ENCODE measurements around the gene SUSD1. TPM values are rescaled to one million over a fixed set of nuclear protein-coding genes. Genes with fewer than 3 reads are reported as not detected.

The SUSD1 gene
- total RNA-seq, 1 experiment from 2014 or later: 8.1 TPM

GRCh38 chr9:112002131-112002846 is 172.8 kb downstream of the SUSD1 start:
- Histone ChIP-seq H4K91ac (ENCODE audit: insufficient read length, low read depth, low read length) (no peak overlapping the region), H3K79me1 (ENCODE audit: insufficient read depth, low read depth, low read length, poor library complexity, severe bottlenecking) (no peaks in the 10 kb centered on the region), H3K27me3 (ENCODE audit: insufficient read depth, low read length) (no peaks in the 10 kb centered on the region), H3K4me2 (ENCODE audit: insufficient read depth, insufficient read length, low read length) (no peak overlapping the region), H2BK20ac (ENCODE audit: low read depth, low read length, poor library complexity, severe bottlenecking) (no peak overlapping the region), H3K56ac (ENCODE audit: insufficient read length, low read depth, low read length) (no peak overlapping the region), H2BK15ac (ENCODE audit: low read depth, low read length) (no peak overlapping the region), H2AFZ (ENCODE audit: low read length) (no peak overlapping the region), H4K5ac (ENCODE audit: insufficient read length, low read depth, low read length) (no peak overlapping the region), H2BK120ac (ENCODE audit: low read depth, low read length, poor library complexity, severe bottlenecking) (no peak overlapping the region), H3K9me3 (ENCODE audit: control insufficient read depth, low read depth, low read length) (no peaks in the 10 kb centered on the region), H2AK5ac (ENCODE audit: insufficient read length, low read length) (no peak overlapping the region), H3K23me2 (ENCODE audit: insufficient read length, low read depth, low read length, poor library complexity, severe bottlenecking) (no peaks in the 10 kb centered on the region), H3K14ac (ENCODE audit: insufficient read depth, low read length) (no peak overlapping the region), H3K4me1 (ENCODE audit: insufficient read depth, low read length) (no peaks in the 10 kb centered on the region), H3K27ac (ENCODE audit: insufficient read length, low read depth, low read length) (no peak overlapping the region), H2BK5ac (ENCODE audit: insufficient read length, low read length) (no peak overlapping the region), H3K79me2 (ENCODE audit: insufficient read depth, low read length) (no peaks in the 10 kb centered on the region), H2BK12ac (ENCODE audit: insufficient read length, low read depth, low read length) (no peak overlapping the region), H3K4ac (ENCODE audit: low read depth, low read length) (no peak overlapping the region), H4K8ac (replicated peaks; ENCODE audit: insufficient read length, low read depth, low read length) (no peak overlapping the region), H3K18ac (ENCODE audit: insufficient read length, low read depth, low read length) (no peak overlapping the region), H4K20me1 (ENCODE audit: control insufficient read depth, insufficient read depth, insufficient read length) (no peaks in the 10 kb centered on the region), H3T11ph (ENCODE audit: low read length) (no peak overlapping the region), H3K9ac (ENCODE audit: extremely low read depth, insufficient read length, low read length) (no peak overlapping the region), H3K23ac (ENCODE audit: insufficient read length, low read depth, low read length) (no peak overlapping the region)
- peaks cover 6 to 13% of the 10 kb centered on the region in 2 experiments for H3K4me1 Mint-ChIP-seq
- no peak for DNase-seq
- no peaks in the 10 kb centered on the region for H3K27me3 Mint-ChIP-seq (ENCODE audit: low read depth)
- H3K4me3 Mint-ChIP-seq: no peak overlapping the region
- H3K9me3 Mint-ChIP-seq: no peaks in the 10 kb centered on the region
- peak overlapping the region in 1 of 3 experiments; percentile 70; a peak in 1 of 7 replicates for H3K27ac Mint-ChIP-seq
- TF ChIP-seq, protein P1, sequence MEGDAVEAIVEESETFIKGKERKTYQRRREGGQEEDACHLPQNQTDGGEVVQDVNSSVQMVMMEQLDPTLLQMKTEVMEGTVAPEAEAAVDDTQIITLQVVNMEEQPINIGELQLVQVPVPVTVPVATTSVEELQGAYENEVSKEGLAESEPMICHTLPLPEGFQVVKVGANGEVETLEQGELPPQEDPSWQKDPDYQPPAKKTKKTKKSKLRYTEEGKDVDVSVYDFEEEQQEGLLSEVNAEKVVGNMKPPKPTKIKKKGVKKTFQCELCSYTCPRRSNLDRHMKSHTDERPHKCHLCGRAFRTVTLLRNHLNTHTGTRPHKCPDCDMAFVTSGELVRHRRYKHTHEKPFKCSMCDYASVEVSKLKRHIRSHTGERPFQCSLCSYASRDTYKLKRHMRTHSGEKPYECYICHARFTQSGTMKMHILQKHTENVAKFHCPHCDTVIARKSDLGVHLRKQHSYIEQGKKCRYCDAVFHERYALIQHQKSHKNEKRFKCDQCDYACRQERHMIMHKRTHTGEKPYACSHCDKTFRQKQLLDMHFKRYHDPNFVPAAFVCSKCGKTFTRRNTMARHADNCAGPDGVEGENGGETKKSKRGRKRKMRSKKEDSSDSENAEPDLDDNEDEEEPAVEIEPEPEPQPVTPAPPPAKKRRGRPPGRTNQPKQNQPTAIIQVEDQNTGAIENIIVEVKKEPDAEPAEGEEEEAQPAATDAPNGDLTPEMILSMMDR (conservative IDR thresholded peaks at IDR 0.05): no peak
- no peaks in the 10 kb centered on the region for H3K36me3 Mint-ChIP-seq (ENCODE audit: insufficient read depth in 1 of 3, low read depth in 3 of 3)
- no CpG with 5 or more reads among the region's 11 CpGs for WGBS (ENCODE audit: extremely low coverage, insufficient read length, low lambda C conversion rate)
